Liver (tissue), 9 donors: ENCODE results near the gene CA14. TPM values are rescaled to one million over a fixed set of nuclear protein-coding genes. Genes with fewer than 3 reads are reported as not detected.
A peak's percentile ranks its signal among the peaks of the same experiment; 100 is the strongest.

Experiments
- DNase-seq: peaks from one replicate; pipeline ENCODE4 v3.0.0-alpha.2; 2017; ENCODE audit warnings: low spot score
- H3K27ac ChIP-seq, 2 donors: one replicate each; pipeline ENCODE4 v1.7.0; 2013; ENCODE audit warnings: inconsistent platforms in 2 of 2, low read length in 2 of 2, control low read depth in 1 of 2, low read depth in 1 of 2, mild to moderate bottlenecking in 1 of 2
- H3K27me3 ChIP-seq, 4 donors: one replicate each; pipeline versions ENCODE4 v1.6.1 to v1.7.0; 2013; ENCODE audit warnings: low read length in 3 of 4, inconsistent platforms in 1 of 4, mild to moderate bottlenecking in 1 of 4, moderate library complexity in 1 of 4; ENCODE audit not compliant: control insufficient read depth in 4 of 4, insufficient read depth in 4 of 4
- H3K36me3 ChIP-seq, 4 donors: one replicate each; pipeline versions ENCODE4 v1.6.1 to v1.7.0; 2013; ENCODE audit warnings: low read length in 3 of 4, mild to moderate bottlenecking in 3 of 4, low read depth in 1 of 4, moderate library complexity in 1 of 4; ENCODE audit not compliant: control insufficient read depth in 4 of 4, insufficient read depth in 3 of 4
- H3K4me1 ChIP-seq, 4 donors: one replicate each; pipeline versions ENCODE4 v1.6.1 to v1.7.0; 2013; ENCODE audit warnings: low read length in 3 of 4, mild to moderate bottlenecking in 3 of 4, moderate library complexity in 1 of 4; ENCODE audit not compliant: control insufficient read depth in 4 of 4, insufficient read depth in 4 of 4
- H3K4me3 ChIP-seq, 3 donors: one replicate each; pipeline versions ENCODE4 v1.6.1 to v1.7.0; 2013; ENCODE audit warnings: low read length in 3 of 3, control low read depth in 1 of 3, low read depth in 1 of 3, mild to moderate bottlenecking in 1 of 3
- H3K9ac ChIP-seq, 2 donors: one replicate each; pipeline ENCODE4 v1.7.0; 2013; ENCODE audit warnings: low read length in 2 of 2, mild to moderate bottlenecking in 2 of 2, moderate library complexity in 2 of 2, control low read depth in 1 of 2, low read depth in 1 of 2
- H3K9me3 ChIP-seq, 4 donors: one replicate each; pipeline versions ENCODE4 v1.6.1 to v1.7.0; 2013; ENCODE audit warnings: low read length in 3 of 4; ENCODE audit not compliant: control insufficient read depth in 4 of 4
- EGR1 ChIP-seq, 2 donors: IDR thresholded peaks; 2 replicates each; pipeline ENCODE4 v1.6.1; 2016 to 2018; ENCODE audit warnings: antibody characterized with exemption in 2 of 2, low read depth in 2 of 2
- FOXA1 ChIP-seq: IDR thresholded peaks from 2 replicates; pipeline ENCODE4 v1.6.1; 2016; ENCODE audit warnings: antibody characterized with exemption
- FOXA2 ChIP-seq: IDR thresholded peaks from 2 replicates; pipeline ENCODE4 v1.6.1; 2016; ENCODE audit warnings: antibody characterized with exemption
- GABPA ChIP-seq, 2 donors: IDR thresholded peaks in 1 of 2; conservative IDR thresholded peaks in 1 of 2; 2 replicates each; pipeline ENCODE4 v1.6.1; 2016; ENCODE audit warnings: antibody characterized with exemption in 2 of 2, mild to moderate bottlenecking in 1 of 2, moderate library complexity in 1 of 2
- HNF4A ChIP-seq, 2 donors: conservative IDR thresholded peaks; 2 replicates each; pipeline ENCODE4 v1.6.1; 2016; ENCODE audit warnings: antibody characterized with exemption in 2 of 2, mild to moderate bottlenecking in 2 of 2
- HNF4G ChIP-seq: IDR thresholded peaks from 2 replicates; pipeline ENCODE4 v1.6.1; 2016; ENCODE audit warnings: antibody characterized with exemption
- JUND ChIP-seq, 2 donors: IDR thresholded peaks; 2 replicates each; pipeline ENCODE4 v1.6.1; 2016; ENCODE audit warnings: antibody characterized with exemption in 2 of 2
- NR2F2 ChIP-seq: IDR thresholded peaks from 2 replicates; pipeline ENCODE4 v1.6.1; 2016; ENCODE audit warnings: antibody characterized with exemption
- RAD21 ChIP-seq, 2 donors: IDR thresholded peaks; 2 replicates each; pipeline ENCODE4 v1.6.1; 2016; ENCODE audit warnings: antibody characterized with exemption in 2 of 2, mild to moderate bottlenecking in 2 of 2
- RXRA ChIP-seq, 2 donors: IDR thresholded peaks; 2 replicates each; pipeline ENCODE4 v1.6.1; 2017 to 2018; ENCODE audit warnings: antibody characterized with exemption in 2 of 2, mild to moderate bottlenecking in 1 of 2
- SP1 ChIP-seq: IDR thresholded peaks from 2 replicates; pipeline ENCODE4 v1.6.1; 2018; ENCODE audit warnings: antibody characterized with exemption, mild to moderate bottlenecking
- TAF1 ChIP-seq: conservative IDR thresholded peaks from 2 replicates; pipeline ENCODE4 v1.6.1; 2016; ENCODE audit warnings: antibody characterized with exemption, mild to moderate bottlenecking
- YY1 ChIP-seq: IDR thresholded peaks from 2 replicates; pipeline ENCODE4 v1.6.1; 2016; ENCODE audit warnings: antibody characterized with exemption, mild to moderate bottlenecking
- WGBS: extraction: QIAGEN DNeasy Blood & Tissue Kit; methylation state at CpG from one replicate; pipeline ENCODE4 v1.1.7; 2013; 5-methylcytosine and 5-hydroxymethylcytosine counted together
- polyA plus RNA-seq, 2 donors: library from polyadenylated mRNA; stranded (reverse) in 1 of 2; unstranded in 1 of 2; fragments of 200-250 nt in 1 of 2; fragments of >200 nt in 1 of 2; fragmentation: Nextera tagmentation in 1 of 2; extraction: Ambion mirVana in 1 of 2; gene quantifications; one replicate each; pipeline versions ENCODE4 v1.2.1 to v1.2.3, GENCODE V29; 2013 to 2015
- total RNA-seq, 2 donors: library from RNA; depleted of rRNA; stranded (reverse); fragments of >200 nt; gene quantifications; one replicate each; pipeline ENCODE4 v1.2.3, GENCODE V29; 2014
- TF ChIP-seq, protein P1 (sequence below): IDR thresholded peaks from 2 replicates; pipeline ENCODE4 v1.6.1; 2016; ENCODE audit warnings: antibody characterized with exemption, mild to moderate bottlenecking
- TF ChIP-seq, protein P2 (sequence below): IDR thresholded peaks from 2 replicates; pipeline ENCODE4 v1.6.1; 2016; ENCODE audit warnings: antibody characterized with exemption
- TF ChIP-seq, protein P3 (sequence below): IDR thresholded peaks from 2 replicates; pipeline ENCODE4 v1.6.1; 2016; ENCODE audit warnings: antibody characterized with exemption
- TF ChIP-seq, protein P4 (sequence below): IDR thresholded peaks from 2 replicates; pipeline ENCODE4 v1.6.1; 2016; ENCODE audit warnings: antibody characterized with exemption
- TF ChIP-seq, protein P5 (sequence below): fragments of 150-350 bp; IDR thresholded peaks from 2 replicates; pipeline ENCODE4 v1.5.1; 2017; ENCODE audit warnings: improper control_type of control experiment, low read depth, low read length; ENCODE audit not compliant: missing input control
- donor health status: healthy.
- donor health status: healthy.
- donor health status: healthy.
- donor health status: healthy.
- donor health status: healthy.

Gene CA14
- total and polyA plus RNA-seq, 4 donors: 0.22 to 2.7 (median 1.2) TPM

GRCh38 chr1:150268340-150268704 lies 10.7 kb downstream of the CA14 start:
- H3K4me3 ChIP-seq: peak overlapping the region; percentile 77 to 99 (median 89)
- peak overlapping the region; percentile 97 to 99 for H3K9ac ChIP-seq
- TF ChIP-seq RAD21 (IDR thresholded peaks at IDR 0.05): peak in 1 of 2 donors; percentile 5
- TF ChIP-seq, protein P1, sequence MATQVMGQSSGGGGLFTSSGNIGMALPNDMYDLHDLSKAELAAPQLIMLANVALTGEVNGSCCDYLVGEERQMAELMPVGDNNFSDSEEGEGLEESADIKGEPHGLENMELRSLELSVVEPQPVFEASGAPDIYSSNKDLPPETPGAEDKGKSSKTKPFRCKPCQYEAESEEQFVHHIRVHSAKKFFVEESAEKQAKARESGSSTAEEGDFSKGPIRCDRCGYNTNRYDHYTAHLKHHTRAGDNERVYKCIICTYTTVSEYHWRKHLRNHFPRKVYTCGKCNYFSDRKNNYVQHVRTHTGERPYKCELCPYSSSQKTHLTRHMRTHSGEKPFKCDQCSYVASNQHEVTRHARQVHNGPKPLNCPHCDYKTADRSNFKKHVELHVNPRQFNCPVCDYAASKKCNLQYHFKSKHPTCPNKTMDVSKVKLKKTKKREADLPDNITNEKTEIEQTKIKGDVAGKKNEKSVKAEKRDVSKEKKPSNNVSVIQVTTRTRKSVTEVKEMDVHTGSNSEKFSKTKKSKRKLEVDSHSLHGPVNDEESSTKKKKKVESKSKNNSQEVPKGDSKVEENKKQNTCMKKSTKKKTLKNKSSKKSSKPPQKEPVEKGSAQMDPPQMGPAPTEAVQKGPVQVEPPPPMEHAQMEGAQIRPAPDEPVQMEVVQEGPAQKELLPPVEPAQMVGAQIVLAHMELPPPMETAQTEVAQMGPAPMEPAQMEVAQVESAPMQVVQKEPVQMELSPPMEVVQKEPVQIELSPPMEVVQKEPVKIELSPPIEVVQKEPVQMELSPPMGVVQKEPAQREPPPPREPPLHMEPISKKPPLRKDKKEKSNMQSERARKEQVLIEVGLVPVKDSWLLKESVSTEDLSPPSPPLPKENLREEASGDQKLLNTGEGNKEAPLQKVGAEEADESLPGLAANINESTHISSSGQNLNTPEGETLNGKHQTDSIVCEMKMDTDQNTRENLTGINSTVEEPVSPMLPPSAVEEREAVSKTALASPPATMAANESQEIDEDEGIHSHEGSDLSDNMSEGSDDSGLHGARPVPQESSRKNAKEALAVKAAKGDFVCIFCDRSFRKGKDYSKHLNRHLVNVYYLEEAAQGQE: no peak
- peak; percentile 41 for DNase-seq
- peaks cover 5 to 27% (median 23%) of the 10 kb centered on the region in 4 donors for H3K36me3 ChIP-seq
- H3K4me1 ChIP-seq: peaks cover 0 to 22% (median 19%) of the 10 kb centered on the region in 4 donors
- H3K9me3 ChIP-seq: no peaks in the 10 kb centered on the region
- no peaks in the 10 kb centered on the region for H3K27me3 ChIP-seq
- peak overlapping the region; percentile 91 to 94 for H3K27ac ChIP-seq
- under 1% methylated on average over 21 of the region's 21 CpGs for WGBS

GRCh38 chr1:150268705-150269403 lies 11.3 kb downstream of the CA14 start, which contains the start of gene APH1A:
TSS of gene APH1A (minus strand) at chr1:150269016. CDS start at chr1:150268810, 206 bp downstream.
- H3K9ac ChIP-seq: peak within 1 kb of the TSS; percentile 97 to 99
- under 1% methylated on average over 49 of the region's 49 CpGs for WGBS
- peak; percentile 89 for DNase-seq
- TF ChIP-seq, protein P2, sequence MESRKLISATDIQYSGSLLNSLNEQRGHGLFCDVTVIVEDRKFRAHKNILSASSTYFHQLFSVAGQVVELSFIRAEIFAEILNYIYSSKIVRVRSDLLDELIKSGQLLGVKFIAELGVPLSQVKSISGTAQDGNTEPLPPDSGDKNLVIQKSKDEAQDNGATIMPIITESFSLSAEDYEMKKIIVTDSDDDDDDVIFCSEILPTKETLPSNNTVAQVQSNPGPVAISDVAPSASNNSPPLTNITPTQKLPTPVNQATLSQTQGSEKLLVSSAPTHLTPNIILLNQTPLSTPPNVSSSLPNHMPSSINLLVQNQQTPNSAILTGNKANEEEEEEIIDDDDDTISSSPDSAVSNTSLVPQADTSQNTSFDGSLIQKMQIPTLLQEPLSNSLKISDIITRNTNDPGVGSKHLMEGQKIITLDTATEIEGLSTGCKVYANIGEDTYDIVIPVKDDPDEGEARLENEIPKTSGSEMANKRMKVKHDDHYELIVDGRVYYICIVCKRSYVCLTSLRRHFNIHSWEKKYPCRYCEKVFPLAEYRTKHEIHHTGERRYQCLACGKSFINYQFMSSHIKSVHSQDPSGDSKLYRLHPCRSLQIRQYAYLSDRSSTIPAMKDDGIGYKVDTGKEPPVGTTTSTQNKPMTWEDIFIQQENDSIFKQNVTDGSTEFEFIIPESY: peak; percentile 94
- TF ChIP-seq YY1 (peak; percentile 97), EGR1 (IDR thresholded peaks at IDR 0.05; ENCODE audit: low read depth in 2 of 2) (peak; percentile 43 to 73), HNF4G (no peak), RAD21 (IDR thresholded peaks at IDR 0.05) (no peak), HNF4A (conservative IDR thresholded peaks at IDR 0.05) (peak; percentile 36 to 54), TAF1 (peak; percentile 81), RXRA (IDR thresholded peaks at IDR 0.05) (peak; percentile 72 to 80), NR2F2 (peak; percentile 71), JUND (IDR thresholded peaks at IDR 0.05) (no peak), FOXA1 (peak; percentile 61), FOXA2 (no peak), GABPA (IDR thresholded peaks at IDR 0.05 in 1 of 2, conservative IDR thresholded peaks at IDR 0.05 in 1 of 2) (peak; percentile 66 to 92), SP1 (peak; percentile 85)
- TF ChIP-seq, protein P3, sequence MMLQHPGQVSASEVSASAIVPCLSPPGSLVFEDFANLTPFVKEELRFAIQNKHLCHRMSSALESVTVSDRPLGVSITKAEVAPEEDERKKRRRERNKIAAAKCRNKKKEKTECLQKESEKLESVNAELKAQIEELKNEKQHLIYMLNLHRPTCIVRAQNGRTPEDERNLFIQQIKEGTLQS: peak; percentile 22
- TF ChIP-seq, protein P4, sequence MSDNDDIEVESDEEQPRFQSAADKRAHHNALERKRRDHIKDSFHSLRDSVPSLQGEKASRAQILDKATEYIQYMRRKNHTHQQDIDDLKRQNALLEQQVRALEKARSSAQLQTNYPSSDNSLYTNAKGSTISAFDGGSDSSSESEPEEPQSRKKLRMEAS: peak; percentile 69
- TF ChIP-seq, protein P5, sequence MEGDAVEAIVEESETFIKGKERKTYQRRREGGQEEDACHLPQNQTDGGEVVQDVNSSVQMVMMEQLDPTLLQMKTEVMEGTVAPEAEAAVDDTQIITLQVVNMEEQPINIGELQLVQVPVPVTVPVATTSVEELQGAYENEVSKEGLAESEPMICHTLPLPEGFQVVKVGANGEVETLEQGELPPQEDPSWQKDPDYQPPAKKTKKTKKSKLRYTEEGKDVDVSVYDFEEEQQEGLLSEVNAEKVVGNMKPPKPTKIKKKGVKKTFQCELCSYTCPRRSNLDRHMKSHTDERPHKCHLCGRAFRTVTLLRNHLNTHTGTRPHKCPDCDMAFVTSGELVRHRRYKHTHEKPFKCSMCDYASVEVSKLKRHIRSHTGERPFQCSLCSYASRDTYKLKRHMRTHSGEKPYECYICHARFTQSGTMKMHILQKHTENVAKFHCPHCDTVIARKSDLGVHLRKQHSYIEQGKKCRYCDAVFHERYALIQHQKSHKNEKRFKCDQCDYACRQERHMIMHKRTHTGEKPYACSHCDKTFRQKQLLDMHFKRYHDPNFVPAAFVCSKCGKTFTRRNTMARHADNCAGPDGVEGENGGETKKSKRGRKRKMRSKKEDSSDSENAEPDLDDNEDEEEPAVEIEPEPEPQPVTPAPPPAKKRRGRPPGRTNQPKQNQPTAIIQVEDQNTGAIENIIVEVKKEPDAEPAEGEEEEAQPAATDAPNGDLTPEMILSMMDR: peak; percentile 9
- TF ChIP-seq, protein P1: peak; percentile 84
- H3K27me3 ChIP-seq: no peaks in the 10 kb centered on the region
- H3K36me3 ChIP-seq: peaks cover 5 to 27% (median 23%) of the 10 kb centered on the region in 4 donors
- no peaks in the 10 kb centered on the region for H3K9me3 ChIP-seq
- peak within 1 kb of the TSS; percentile 91 to 94 for H3K27ac ChIP-seq
- peak within 1 kb of the TSS; percentile 77 to 99 (median 89) for H3K4me3 ChIP-seq
- H3K4me1 ChIP-seq: peaks cover 0 to 22% (median 19%) of the 10 kb centered on the region in 4 donors
